GOT3 (cell line): ENCODE results near the gene BUD31.
"Not testable (repeated sequence)": the region's sequence is repeated elsewhere in the genome, so short reads cannot be mapped to it uniquely, and the experiment has no call there.

Source experiments
- DNase-seq: peaks from one replicate; lab custom pipeline; 2025; ENCODE audit warnings: mixed read lengths; lab: John Stamatoyannopoulos, UW

Gene BUD31

GRCh38 chr7:99408379-99409191, at the start of gene BUD31, which contains the start of gene PDAP1:
BUD31 (plus strand) TSS chr7:99408969; CDS start chr7:99411093, 2,124 bp downstream.
PDAP1 (minus strand) TSS chr7:99408597; CDS start chr7:99408548, 49 bp downstream.
- peak; percentile 85 for DNase-seq

DNA sequence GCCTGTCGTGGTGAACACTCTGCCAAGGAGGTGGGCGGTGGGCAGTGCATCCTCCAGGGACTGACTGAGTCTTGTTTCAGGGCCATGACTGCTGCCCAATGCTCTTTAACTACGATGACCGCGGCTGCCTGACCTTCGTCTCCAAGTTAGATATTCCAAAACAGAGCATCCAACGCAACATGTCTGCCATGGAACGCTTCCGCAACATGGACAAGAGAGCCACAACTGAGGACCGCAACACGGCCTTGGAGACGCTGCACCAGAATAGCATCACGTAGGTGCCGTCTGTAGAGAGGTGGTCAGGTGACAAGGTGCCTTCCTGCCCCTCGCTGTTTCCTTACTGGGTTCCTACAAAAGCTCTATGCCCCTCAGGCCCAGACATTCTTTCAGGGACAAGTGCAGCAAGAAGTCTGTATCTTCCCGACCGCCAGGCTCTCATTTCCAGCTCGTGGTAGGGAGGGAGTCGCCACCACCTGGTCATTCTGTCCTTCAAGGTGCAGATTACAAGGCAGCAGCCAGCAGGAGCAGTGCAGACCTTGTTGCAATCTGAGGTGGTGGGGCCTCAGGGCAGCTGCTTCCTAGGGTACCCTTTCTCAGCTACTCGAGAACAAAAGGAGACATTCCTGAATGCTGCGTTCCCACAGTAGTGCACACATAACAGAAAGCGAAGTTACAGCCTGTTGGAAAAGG, 49.2 kb upstream of the BUD31 start:
- DNase-seq, result no peak

- no peak for DNase-seq
Observed at GRCh38 chr7:99362801-99363200, 46.0 kb upstream of the BUD31 start.

DNA sequence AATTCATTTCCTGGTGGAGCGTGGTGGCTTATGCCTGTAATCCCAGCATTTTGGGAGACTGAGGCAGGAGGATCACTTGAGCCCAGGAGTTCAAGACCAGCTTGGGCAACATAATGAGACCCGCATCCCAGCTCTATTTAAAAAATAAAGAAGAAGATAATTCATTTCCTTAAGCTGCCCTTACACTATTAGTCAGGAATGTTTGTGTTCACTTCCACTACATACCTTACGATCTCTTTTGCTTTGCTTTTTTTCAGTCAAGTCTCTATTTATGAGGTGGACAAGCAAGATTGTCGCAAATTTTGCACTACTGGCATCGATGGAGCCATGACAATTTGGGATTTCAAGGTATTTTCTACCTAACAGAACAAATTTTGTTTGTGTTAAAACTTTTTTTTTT, 45.5 kb upstream of the BUD31 start:
- no peak for DNase-seq

DNA sequence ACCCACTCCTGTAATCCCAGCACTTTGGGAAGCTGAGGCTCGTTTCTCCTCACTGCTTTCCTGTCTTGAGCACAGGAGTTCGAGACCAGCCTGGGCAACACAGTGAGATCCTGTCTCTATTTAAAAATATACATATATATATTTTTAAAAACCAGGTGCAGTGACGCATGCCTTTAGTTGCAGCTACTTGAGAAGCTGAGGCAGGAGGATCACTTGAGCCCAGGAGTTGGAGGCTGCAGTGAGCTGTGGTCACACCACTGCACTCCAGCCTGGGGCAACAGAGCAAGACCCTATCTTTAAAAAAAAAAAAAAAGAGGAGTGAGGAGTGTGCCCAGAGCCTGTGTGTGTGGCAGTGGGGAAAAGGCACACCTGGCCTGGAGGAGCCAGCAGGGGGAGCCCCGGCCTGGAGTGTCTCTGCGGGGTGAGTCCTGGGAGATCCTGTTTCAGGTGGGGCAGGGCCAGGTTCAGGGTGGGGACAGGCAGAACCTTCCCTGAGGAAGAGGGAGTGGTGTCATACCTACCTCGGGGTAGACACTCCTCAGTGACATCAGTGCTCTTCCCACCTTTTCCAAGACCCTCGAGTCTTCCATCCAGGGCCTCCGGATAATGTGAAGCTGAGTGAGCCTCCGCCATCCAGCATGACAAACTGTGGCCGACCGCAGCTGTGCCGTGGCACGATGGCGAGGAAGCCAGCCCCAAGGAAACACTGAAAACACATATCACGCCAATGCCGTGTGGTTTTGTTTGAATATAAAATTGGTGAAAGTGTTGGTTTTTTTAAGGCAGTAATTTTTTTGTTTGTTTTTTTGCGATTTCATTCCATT, 43.2 kb upstream of the BUD31 start:
- DNase-seq, result no peak

GRCh38 chr7:99366646-99367045, 42.1 kb upstream of the BUD31 start:
- DNase-seq, result no peak

- DNase-seq, result no peak
Observed at GRCh38 chr7:99368750-99369389, 39.9 kb upstream of the BUD31 start.

DNA sequence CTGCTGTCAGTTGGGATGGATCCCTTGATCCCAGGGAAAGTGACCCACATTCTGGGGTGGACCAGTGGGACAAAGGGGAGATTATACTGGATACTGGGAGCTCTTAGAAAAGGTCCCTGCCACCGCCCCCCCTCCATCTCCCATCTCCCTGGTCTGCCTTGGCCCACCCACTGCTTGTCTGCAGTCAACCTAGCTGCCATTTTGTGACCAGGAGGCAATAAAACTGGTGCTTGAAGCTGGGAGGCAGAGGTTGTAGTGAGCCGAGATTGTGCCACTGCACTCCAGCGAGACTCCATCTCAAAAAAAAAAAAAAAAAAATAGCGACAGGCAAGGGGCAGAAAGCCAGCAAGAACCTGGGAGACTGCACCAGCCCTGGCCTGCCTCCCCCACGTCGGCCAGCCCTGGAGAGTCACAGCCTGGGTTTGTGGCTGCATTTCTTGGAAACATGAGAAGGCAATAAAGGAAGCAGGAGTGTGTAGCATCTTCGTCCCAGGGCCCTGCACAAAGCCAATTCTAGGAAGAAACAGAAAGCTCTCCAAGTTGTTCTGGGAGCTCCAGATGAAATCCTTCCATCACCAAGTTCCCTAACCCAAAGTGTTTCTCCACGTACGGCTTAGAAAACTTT, 38.9 kb upstream of the BUD31 start:
- no peak for DNase-seq

DNA sequence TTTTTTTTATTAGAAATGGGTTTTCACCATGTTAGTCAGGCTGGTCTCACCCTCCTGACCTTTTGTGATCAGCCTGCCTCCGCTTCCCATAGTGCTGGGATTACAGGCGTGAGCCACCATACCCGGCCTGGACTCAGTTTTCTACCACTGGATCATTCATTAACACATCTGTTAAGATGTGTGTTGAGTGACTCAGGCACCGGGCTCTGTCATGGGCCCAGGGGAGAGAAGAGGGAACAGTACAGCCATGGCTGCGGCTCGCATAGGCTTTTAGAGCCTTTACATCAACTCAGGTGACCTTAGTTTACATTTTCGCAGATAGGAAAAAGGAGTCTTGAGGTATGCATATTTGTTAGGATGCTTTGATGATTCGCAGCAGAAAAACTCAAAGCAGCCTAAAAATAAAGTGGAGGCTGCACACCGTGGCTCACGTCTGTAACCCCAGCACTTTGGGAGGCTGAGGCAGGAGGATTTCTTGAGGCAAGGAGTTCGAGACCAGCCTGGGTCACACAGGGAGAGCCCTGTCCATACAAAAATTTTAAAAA, 37.3 kb upstream of the BUD31 start:
- no peak for DNase-seq

GRCh38 chr7:99372275-99373090, 36.3 kb upstream of the BUD31 start:
- DNase-seq, result no peak

DNA sequence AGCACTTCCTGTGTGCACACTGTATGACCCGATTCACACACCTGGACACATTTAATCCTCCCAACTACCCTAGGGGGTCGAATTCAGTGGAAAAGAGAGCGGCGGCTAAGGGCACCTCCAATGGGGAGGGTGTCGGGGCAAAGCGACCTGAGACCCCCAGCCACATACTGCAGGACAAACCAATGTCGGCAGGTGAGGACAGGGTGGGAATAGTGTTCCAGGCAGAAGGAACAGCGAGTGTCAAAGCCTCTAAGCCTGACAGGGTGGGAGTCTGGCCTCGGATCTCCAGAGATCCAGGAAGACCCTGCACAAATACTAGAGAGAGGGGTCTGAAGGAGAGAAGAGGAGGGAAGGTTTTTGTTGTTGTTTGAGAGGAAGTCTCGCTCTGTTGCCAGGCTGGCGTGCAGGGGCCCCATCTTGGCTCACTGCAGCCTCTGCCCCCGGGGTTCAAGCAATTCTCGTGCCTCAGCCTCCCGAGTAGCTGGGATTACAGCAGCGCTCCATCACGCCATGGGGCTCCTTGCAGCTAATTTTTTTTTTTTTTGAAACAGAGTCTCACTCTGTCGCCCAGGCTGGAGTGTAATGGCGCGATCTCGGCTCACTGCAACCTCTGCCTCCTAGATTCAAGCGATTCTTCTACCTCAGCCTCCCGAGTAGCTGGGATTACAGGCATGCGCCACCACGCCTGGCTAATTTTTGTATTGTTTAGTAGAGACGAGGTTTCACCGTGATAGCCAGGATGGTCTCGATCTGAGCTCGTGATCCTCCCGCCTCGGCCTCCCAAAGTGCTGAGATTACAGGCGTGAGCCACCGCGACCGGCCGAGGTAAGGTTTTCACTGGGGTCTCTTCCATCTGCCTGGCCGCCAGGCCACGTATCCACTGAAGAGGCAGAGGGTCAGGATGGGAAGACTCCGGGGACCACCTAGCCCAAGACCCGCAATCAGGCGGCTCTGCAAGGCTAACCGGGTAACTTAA, 35.4 kb upstream of the BUD31 start:
- DNase-seq, result no peak

DNA sequence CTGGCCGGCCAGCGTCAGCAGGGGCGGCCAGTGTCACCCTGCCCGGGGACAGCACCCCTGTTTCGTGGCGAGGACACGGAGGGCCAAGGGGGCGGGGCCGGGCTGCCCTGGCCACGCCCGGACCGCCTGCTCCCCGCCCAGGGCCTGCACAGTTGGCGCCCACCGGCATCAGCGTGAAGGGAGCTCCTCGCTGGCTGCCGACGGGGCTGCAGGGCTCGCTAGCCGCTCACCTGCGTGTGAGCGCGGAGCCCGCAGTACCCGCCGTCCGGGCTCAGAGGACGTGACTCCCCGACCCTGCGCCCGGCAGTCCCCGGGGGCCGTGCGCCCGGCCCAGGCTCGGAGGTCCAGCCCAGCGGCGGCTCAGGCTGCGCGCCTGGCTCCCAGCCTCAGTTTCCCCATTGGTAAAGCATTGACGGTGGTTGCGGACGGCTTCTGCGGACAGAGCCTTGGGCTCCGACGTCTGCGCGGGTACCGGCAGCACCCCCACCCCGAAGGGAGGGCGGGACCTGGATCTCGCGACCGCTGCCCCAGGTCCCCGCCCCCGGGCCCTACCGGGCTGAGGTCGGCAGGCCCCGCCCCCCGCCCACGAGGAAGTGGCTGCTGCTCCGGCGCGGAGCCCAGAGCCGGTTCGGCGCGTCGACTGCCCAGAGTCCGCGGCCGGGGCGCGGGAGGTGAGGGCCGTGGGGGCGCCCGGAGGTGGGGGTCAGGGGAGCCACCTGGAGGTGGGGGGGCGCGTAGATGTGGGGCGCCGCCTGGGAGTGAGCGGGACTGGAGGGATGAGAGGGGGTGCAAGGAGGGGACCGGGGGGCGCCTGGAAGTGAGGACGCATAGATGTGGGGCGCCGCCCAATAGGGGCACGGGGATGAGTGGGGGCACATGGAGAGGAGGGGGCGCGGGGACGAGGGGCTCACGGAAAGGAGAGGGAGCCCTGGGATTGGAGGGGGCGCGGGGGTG, 34.4 kb upstream of the BUD31 start, which contains the start of gene ARPC1B:
Gene ARPC1B (plus strand): TSS at position 620 of the 954 bp plus-strand sequence. CDS start 10,985 bp downstream, outside the sequence.
- peak; percentile 49 for DNase-seq

DNA sequence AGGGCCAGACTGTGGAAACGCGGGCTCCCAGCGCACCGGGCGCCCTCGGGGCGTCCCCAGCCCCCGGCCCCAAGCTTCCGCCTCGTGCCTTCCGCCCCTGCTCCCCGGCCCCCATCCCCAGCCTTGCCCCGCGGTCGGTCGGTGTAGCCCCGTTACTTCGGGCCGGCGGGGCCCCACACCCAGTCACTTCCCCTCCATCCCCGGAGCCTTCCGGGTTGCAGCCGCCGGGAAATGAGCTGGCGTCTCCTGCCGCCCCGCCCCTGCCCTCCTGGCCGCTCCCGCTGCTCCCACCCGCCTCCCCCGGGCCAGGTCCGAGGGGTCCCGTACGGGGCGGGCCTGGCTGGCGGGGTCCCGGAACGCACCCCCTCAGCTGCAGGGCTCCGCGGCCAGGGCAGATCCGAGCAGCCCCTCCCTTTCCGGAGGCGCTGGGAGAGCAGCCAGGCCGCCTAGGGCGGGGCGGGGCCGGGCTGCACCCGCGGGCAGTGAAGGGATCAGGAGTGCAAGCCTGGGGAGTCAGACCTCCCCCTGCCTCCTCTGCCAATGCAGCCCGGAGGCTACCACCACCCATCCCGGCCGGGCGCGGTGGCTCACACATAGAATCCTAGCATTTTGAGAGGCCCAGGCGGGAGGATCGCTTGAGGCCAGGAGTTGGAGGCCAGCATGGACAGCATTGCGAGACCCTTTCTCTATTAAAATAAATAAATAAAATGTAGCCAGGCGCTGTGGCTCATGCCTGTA, 33.5 kb upstream of the BUD31 start:
- DNase-seq, result peak; percentile 54

- no peak for DNase-seq
Observed at GRCh38 chr7:99379043-99379577, 29.7 kb upstream of the BUD31 start.

GRCh38 chr7:99379693-99380031, 29.1 kb upstream of the BUD31 start:
- not testable (repeated sequence) for DNase-seq

DNA sequence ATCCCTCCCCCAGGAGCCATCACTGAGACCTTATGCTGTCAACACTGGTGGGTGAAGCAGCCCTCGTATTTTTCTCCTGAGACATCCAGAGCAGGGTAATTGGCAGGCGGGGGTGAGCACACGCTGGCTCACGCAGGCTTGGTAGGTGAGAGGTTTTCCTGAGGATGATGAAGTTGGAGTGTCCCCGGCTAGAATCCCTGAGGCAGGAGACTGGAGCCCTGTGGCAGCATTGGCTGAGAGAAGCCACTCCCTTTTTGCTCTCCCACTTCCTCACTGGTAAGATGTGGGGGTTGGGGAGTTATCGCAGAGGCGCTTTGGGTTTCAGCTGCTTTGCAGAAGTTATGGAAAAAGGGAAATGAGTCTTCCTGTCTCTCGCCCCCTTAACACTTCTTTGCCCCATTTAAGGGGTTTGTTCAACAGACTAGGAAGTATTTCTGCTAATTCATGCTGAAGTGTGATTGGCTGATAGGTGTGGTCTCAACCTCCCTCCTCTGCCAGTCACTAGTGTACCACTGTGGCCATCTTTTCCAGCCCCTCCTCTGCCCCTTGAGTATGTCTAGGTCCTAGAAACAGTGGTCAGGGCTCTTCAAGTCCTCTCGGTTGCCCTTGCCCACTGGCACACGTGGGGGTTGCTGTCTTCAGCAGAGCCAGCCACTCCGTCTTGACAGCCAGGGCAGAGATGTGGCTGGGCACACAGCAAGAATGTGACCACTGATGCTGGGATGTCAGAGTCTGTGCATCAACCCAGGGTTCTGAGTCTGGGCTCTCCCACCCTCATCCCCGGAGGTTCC, 28.5 kb upstream of the BUD31 start:
- DNase-seq, result no peak
